GM19455 (cell line): ENCODE results near the gene UAP1.
"Not testable (repeated sequence)": the region's sequence is repeated elsewhere in the genome, so short reads cannot be mapped to it uniquely, and the experiment has no call there.

Experiments used
- ATAC-seq: cut with Tn5 transposase; IDR thresholded peaks from one replicate; pipeline ENCODE4 v1.9.1; 2021; ENCODE audit not compliant: unreplicated experiment

The UAP1 gene

GRCh38 chr1:162564762-162565218 lies 3.3 kb downstream of the UAP1 start:
- no peak for ATAC-seq

- no peak for ATAC-seq
These were observed 3.9 kb downstream of the UAP1 start for GRCh38 chr1:162565460-162565859.

- no peak for ATAC-seq
These were observed 5.3 kb downstream of the UAP1 start for GRCh38 chr1:162566870-162567269.

- no peak for ATAC-seq
These were observed 7.3 kb downstream of the UAP1 start for GRCh38 chr1:162568802-162569201.

- ATAC-seq, result no peak
These were observed 9.2 kb downstream of the UAP1 start for GRCh38 chr1:162570718-162571117.

- not testable (repeated sequence) for ATAC-seq
These were observed 9.6 kb downstream of the UAP1 start for GRCh38 chr1:162571121-162571520.

GRCh38 chr1:162571696-162572095 lies 10.2 kb downstream of the UAP1 start:
- ATAC-seq, result no peak

GRCh38 chr1:162573136-162573535 lies 11.6 kb downstream of the UAP1 start:
- no peak for ATAC-seq

- no peak for ATAC-seq
These were observed 16.7 kb downstream of the UAP1 start for GRCh38 chr1:162578071-162578700.

- no peak for ATAC-seq
These were observed 17.4 kb downstream of the UAP1 start for GRCh38 chr1:162578936-162579335.

- ATAC-seq, result no peak
These were observed 18.8 kb downstream of the UAP1 start for GRCh38 chr1:162580308-162580707.

- ATAC-seq, result not testable (repeated sequence)
These were observed 21.4 kb downstream of the UAP1 start for GRCh38 chr1:162582901-162583300.

- ATAC-seq, result not testable (repeated sequence)
These were observed 23.6 kb downstream of the UAP1 start for GRCh38 chr1:162585101-162585500.

GRCh38 chr1:162587347-162587746 lies 25.8 kb downstream of the UAP1 start:
- ATAC-seq, result no peak

GRCh38 chr1:162587761-162588260 lies 26.3 kb downstream of the UAP1 start:
- no peak for ATAC-seq

GRCh38 chr1:162590101-162590500 lies 28.6 kb downstream of the UAP1 start:
- no peak for ATAC-seq

- no peak for ATAC-seq
These were observed 29.2 kb downstream of the UAP1 start for GRCh38 chr1:162590686-162591085.

- ATAC-seq, result no peak
These were observed 35.1 kb downstream of the UAP1 start for GRCh38 chr1:162596514-162597170.

- no peak for ATAC-seq
These were observed 37.9 kb downstream of the UAP1 start for GRCh38 chr1:162599451-162599850.

GRCh38 chr1:162603117-162603516 lies 41.6 kb downstream of the UAP1 start:
- ATAC-seq, result not testable (repeated sequence)

GRCh38 chr1:162605225-162605927 lies 43.9 kb downstream of the UAP1 start:
- no peak for ATAC-seq

GRCh38 chr1:162609306-162609705 lies 47.8 kb downstream of the UAP1 start:
- ATAC-seq, result no peak
